HCT116 (cell line): ENCODE results near the gene METTL1. TPM values are rescaled to one million over a fixed set of nuclear protein-coding genes. Genes with fewer than 3 reads are reported as not detected.

Source experiments
- ATAC-seq: fragments of 200-7000 bp; cut with Tn5 transposase; 2 replicates; pipeline ENCODE4 v1.9.1; 2020; ENCODE audit warnings: mild to moderate bottlenecking, moderate library complexity
- BruUV-seq: library from RNA; stranded (reverse); fragments of 400-500 nt; replicated peaks from 2 replicates; lab custom pipeline; 2021; lab: Mats Ljungman, UMichigan
- CTCF ChIA-PET: fragments of 300-600 bp; sonication (Branson Sonifier 250); formaldehyde crosslinking; loops from one replicate; lab custom pipeline; 2021; ENCODE audit warnings: antibody characterized with exemption; lab: Charles Lee
- POLR2A ChIA-PET: fragments of 300-600, 350-600 bp; sonication (Branson Sonifier 250); formaldehyde crosslinking; loops from one replicate; lab custom pipeline; 2021; ENCODE audit warnings: antibody characterized with exemption; lab: Charles Lee
- RAD21 ChIA-PET, 2 experiments: fragments of 300-600 bp; sonication (Branson Sonifier 250); formaldehyde crosslinking; loops; one replicate each; lab custom pipeline; 2023; ENCODE audit warnings: low total read pairs in 2 of 2; ENCODE audit not compliant: uncharacterized antibody in 2 of 2, unreplicated experiment in 2 of 2, low non-redundant PET in 1 of 2; lab: Charles Lee
- DNase-seq: peaks from one replicate; pipeline ENCODE4 v3.0.0-alpha.2; 2010; ENCODE audit warnings: low read depth, low spot score
- H2AFZ ChIP-seq: fragments of 200-600 bp; shearing (Covaris generic), sonication (generic); 2 replicates; pipeline ENCODE4 v1.6.1; 2017; ENCODE audit warnings: low read depth, mixed run types, mixed read lengths, antibody characterized with exemption, low read length; ENCODE audit not compliant: poor library complexity, severe bottlenecking
- H3K27ac ChIP-seq: 2 replicates; pipeline ENCODE4 v1.5.1; 2012; ENCODE audit warnings: low read depth, low read length
- H3K27me3 ChIP-seq: fragments of 200-600 bp; sonication (generic); 2 replicates; pipeline ENCODE4 v1.6.1; 2016; ENCODE audit warnings: mixed run types, low read length, mixed read lengths; ENCODE audit not compliant: insufficient read depth
- H3K36me3 ChIP-seq, 2 experiments: fragments of 200-500 bp in 1 of 2; fragments of 200-600 bp in 1 of 2; sonication (Bioruptor generic) in 1 of 2; sonication (generic) in 1 of 2; 2 replicates each; pipeline versions ENCODE4 v1.5.1 to v1.6.1; 2014 to 2016; ENCODE audit warnings: low read length in 2 of 2, inconsistent platforms in 1 of 2, mixed read lengths in 1 of 2, mixed run types in 1 of 2; ENCODE audit not compliant: insufficient read depth in 2 of 2, control insufficient read depth in 1 of 2
- H3K4me1 ChIP-seq, 2 experiments: fragments of 200-600 bp in 1 of 2; sonication (generic) in 1 of 2; 2 replicates each; pipeline versions ENCODE4 v1.5.1 to v1.6.1; 2012 to 2017; ENCODE audit warnings: low read length in 2 of 2, inconsistent platforms in 1 of 2, mild to moderate bottlenecking in 1 of 2, mixed read lengths in 1 of 2, mixed run types in 1 of 2, moderate library complexity in 1 of 2; ENCODE audit not compliant: insufficient read depth in 2 of 2, control insufficient read depth in 1 of 2
- H3K4me2 ChIP-seq: fragments of 200-600 bp; sonication (generic); 2 replicates; pipeline ENCODE4 v1.6.1; 2017; ENCODE audit warnings: mixed run types, low read length, mixed read lengths
- H3K4me3 ChIP-seq, 2 experiments: fragments of 200-600 bp in 1 of 2; sonication (generic) in 1 of 2; replicated peaks in 1 of 2; 2 replicates each; pipeline ENCODE4 v1.5.1; 2011 to 2016; ENCODE audit warnings: low read length in 2 of 2, control low read depth in 1 of 2, low read depth in 1 of 2, mild to moderate bottlenecking in 1 of 2, mixed read lengths in 1 of 2, mixed run types in 1 of 2
- H3K79me2 ChIP-seq: fragments of 200-600 bp; sonication (generic); 2 replicates; pipeline ENCODE4 v1.6.1; 2017; ENCODE audit warnings: mild to moderate bottlenecking, mixed run types, low read length, moderate library complexity, mixed read lengths; ENCODE audit not compliant: insufficient read depth
- H3K9ac ChIP-seq: fragments of 200-600 bp; sonication (generic); 2 replicates; pipeline ENCODE4 v1.6.1; 2016; ENCODE audit warnings: low read length, mixed read lengths
- H3K9me2 ChIP-seq: fragments of 200-600 bp; sonication (generic), shearing (Covaris generic); 2 replicates; pipeline ENCODE4 v1.6.1; 2017; ENCODE audit warnings: mixed run types, mild to moderate bottlenecking, moderate library complexity; ENCODE audit not compliant: insufficient read depth
- H3K9me3 ChIP-seq, 2 experiments: fragments of 200-500 bp in 1 of 2; fragments of 200-600 bp in 1 of 2; sonication (Bioruptor generic) in 1 of 2; sonication (generic) in 1 of 2; 2 replicates each; pipeline ENCODE4 v1.6.1; 2014 to 2017; ENCODE audit warnings: low read length in 2 of 2, mixed read lengths in 2 of 2, inconsistent platforms in 1 of 2, low read depth in 1 of 2, mild to moderate bottlenecking in 1 of 2, mixed run types in 1 of 2, moderate library complexity in 1 of 2; ENCODE audit not compliant: control insufficient read depth in 1 of 2, insufficient read depth in 1 of 2
- H4K20me1 ChIP-seq: fragments of 200-600 bp; sonication (generic), shearing (Covaris generic); 2 replicates; pipeline ENCODE4 v1.6.1; 2017; ENCODE audit warnings: mixed run types, mild to moderate bottlenecking, moderate library complexity; ENCODE audit not compliant: insufficient read depth
- EGR1 ChIP-seq: IDR thresholded peaks from 2 replicates; pipeline ENCODE4 v1.6.1; 2012; ENCODE audit warnings: low read depth
- ELF1 ChIP-seq: IDR thresholded peaks from 2 replicates; pipeline ENCODE4 v1.6.1; 2012; ENCODE audit warnings: low read depth, borderline replicate concordance
- EZH2phosphoT487 ChIP-seq: fragments of 200-600 bp; IDR thresholded peaks from 2 replicates; pipeline ENCODE4 v1.6.1; 2018; ENCODE audit warnings: antibody characterized with exemption, borderline replicate concordance
- FOSL1 ChIP-seq: IDR thresholded peaks from 2 replicates; pipeline ENCODE4 v1.6.1; 2012; ENCODE audit warnings: low read depth
- JUND ChIP-seq: IDR thresholded peaks from 2 replicates; pipeline ENCODE4 v1.6.1; 2012
- SP1 ChIP-seq: IDR thresholded peaks from 2 replicates; pipeline ENCODE4 v1.6.1; 2012; ENCODE audit warnings: low read depth
- TCF7L2 ChIP-seq: IDR thresholded peaks from 2 replicates; pipeline ENCODE4 v1.7.0; 2011; ENCODE audit warnings: borderline replicate concordance, inconsistent platforms; ENCODE audit not compliant: insufficient read depth, insufficient read length; ENCODE audit errors: extremely low read depth
- ZFX ChIP-seq: fragments of 450-650 bp; IDR thresholded peaks from 2 replicates; pipeline ENCODE4 v1.6.1; 2017
- ZNF274 ChIP-seq: fragments of 200-500 bp; sonication (Bioruptor generic); IDR thresholded peaks from 2 replicates; pipeline ENCODE4 v1.6.1; 2014; ENCODE audit warnings: mild to moderate bottlenecking, low read depth, low read length, inconsistent platforms
- intact Hi-C: fragments of 100-400 bp; cut with micrococcal nuclease; formaldehyde crosslinking; loops from 2 replicates; pipeline ENCODE4 v1.10.0; 2022
- total RNA-seq: library from RNA; stranded (reverse); gene quantifications from one replicate; pipeline ENCODE4 v1.2.1, GENCODE V29; 2021; ENCODE audit not compliant: unreplicated experiment
- TF ChIP-seq, protein P1 (sequence below): IDR thresholded peaks from 2 replicates; pipeline ENCODE4 v1.6.1; 2012; ENCODE audit warnings: low read depth
- TF ChIP-seq, protein P2 (sequence below): IDR thresholded peaks from 2 replicates; pipeline ENCODE4 v1.6.1; 2011; ENCODE audit warnings: mild to moderate bottlenecking, low read length, moderate library complexity; ENCODE audit not compliant: insufficient replicate concordance; ENCODE audit errors: extremely low read depth

Gene METTL1
- total RNA-seq, 1 experiment from 2014 or later, result 56.6 TPM

DNA sequence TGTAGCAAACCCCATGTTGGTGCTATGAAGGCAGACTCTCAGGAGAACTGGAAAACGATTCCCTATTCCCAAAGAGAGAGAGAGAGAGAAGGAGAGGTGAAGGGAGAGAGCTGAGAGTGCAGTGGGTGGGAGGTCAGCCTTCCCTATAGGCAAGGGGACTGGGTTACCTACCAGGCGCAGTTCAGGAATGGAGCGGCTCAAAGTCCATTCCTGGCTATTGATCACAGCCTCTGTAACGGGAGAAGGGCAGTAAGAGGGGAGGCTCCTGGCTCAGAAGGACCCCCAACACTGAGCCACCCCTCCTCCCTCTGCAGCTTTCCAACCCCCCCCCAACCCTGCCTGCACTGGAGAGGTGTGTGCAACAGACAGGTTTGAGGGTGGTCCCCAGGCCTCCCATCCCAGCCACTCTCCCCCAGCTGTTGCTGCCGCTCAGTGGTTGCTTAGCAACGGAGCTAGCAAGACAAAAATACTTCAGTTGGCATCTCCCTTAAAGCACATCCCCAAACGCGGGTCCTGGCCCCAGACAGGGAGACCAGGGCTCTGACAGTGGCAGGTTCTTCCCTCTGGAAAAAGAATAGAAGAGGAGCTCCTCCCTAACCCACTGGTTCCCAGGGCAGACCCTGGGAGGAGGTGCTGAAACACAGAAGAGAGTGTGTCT is 36.6 kb downstream of the METTL1 start:
- ATAC-seq, result no peak
- TF ChIP-seq FOSL1 (no peak), ZFX (no peak), EZH2phosphoT487 (no peak), ZNF274 (no peak), JUND (no peak), SP1 (no peak), TCF7L2 (no peak), ELF1 (no peak), EGR1 (no peak)
- TF ChIP-seq, protein P1, sequence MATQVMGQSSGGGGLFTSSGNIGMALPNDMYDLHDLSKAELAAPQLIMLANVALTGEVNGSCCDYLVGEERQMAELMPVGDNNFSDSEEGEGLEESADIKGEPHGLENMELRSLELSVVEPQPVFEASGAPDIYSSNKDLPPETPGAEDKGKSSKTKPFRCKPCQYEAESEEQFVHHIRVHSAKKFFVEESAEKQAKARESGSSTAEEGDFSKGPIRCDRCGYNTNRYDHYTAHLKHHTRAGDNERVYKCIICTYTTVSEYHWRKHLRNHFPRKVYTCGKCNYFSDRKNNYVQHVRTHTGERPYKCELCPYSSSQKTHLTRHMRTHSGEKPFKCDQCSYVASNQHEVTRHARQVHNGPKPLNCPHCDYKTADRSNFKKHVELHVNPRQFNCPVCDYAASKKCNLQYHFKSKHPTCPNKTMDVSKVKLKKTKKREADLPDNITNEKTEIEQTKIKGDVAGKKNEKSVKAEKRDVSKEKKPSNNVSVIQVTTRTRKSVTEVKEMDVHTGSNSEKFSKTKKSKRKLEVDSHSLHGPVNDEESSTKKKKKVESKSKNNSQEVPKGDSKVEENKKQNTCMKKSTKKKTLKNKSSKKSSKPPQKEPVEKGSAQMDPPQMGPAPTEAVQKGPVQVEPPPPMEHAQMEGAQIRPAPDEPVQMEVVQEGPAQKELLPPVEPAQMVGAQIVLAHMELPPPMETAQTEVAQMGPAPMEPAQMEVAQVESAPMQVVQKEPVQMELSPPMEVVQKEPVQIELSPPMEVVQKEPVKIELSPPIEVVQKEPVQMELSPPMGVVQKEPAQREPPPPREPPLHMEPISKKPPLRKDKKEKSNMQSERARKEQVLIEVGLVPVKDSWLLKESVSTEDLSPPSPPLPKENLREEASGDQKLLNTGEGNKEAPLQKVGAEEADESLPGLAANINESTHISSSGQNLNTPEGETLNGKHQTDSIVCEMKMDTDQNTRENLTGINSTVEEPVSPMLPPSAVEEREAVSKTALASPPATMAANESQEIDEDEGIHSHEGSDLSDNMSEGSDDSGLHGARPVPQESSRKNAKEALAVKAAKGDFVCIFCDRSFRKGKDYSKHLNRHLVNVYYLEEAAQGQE, result no peak
- TF ChIP-seq, protein P2, sequence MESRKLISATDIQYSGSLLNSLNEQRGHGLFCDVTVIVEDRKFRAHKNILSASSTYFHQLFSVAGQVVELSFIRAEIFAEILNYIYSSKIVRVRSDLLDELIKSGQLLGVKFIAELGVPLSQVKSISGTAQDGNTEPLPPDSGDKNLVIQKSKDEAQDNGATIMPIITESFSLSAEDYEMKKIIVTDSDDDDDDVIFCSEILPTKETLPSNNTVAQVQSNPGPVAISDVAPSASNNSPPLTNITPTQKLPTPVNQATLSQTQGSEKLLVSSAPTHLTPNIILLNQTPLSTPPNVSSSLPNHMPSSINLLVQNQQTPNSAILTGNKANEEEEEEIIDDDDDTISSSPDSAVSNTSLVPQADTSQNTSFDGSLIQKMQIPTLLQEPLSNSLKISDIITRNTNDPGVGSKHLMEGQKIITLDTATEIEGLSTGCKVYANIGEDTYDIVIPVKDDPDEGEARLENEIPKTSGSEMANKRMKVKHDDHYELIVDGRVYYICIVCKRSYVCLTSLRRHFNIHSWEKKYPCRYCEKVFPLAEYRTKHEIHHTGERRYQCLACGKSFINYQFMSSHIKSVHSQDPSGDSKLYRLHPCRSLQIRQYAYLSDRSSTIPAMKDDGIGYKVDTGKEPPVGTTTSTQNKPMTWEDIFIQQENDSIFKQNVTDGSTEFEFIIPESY, result no peak

More for the DNA sequence above, 36.6 kb downstream of the METTL1 start:
- CTCF ChIA-PET, result no interaction called here
- H3K27me3 ChIP-seq, result no peaks in the 10 kb centered on the region
- POLR2A ChIA-PET, result no interaction called here
- DNase-seq, result no peak
- H2AFZ ChIP-seq, result no peak overlapping the region
- H3K79me2 ChIP-seq, result no peaks in the 10 kb centered on the region
- peaks cover 0 to 11% of the 10 kb centered on the region in 2 experiments; a peak in 3 of 4 replicates for H3K36me3 ChIP-seq
- RAD21 ChIA-PET, result no interaction called here
- H3K4me1 ChIP-seq, result no peaks in the 10 kb centered on the region
- H4K20me1 ChIP-seq, result no peaks in the 10 kb centered on the region
- no TSS peak for BruUV-seq
- H3K4me2 ChIP-seq, result no peak overlapping the region
- no peaks in the 10 kb centered on the region for H3K9me3 ChIP-seq
- no peak overlapping the region for H3K9ac ChIP-seq
- no peak overlapping the region for H3K4me3 ChIP-seq
- intact Hi-C loops, result no loop called here
- H3K9me2 ChIP-seq, result no peaks in the 10 kb centered on the region
- no peak overlapping the region for H3K27ac ChIP-seq
